Activated naive CD4-positive, alpha-beta T cell treated with anti-CD3 and anti-CD28 coated beads, Interleukin-2, amount 50 U/mL, for 24 hours (primary cell): Measurements from ENCODE around the gene UNCX.
A peak's percentile ranks its signal among the peaks of the same experiment; 100 is the strongest.

Experiments
- H3K27ac Mint-ChIP-seq: one replicate; pipeline ENCODE4 v1.8.0; 2021; ENCODE audit warnings: mild to moderate bottlenecking, mixed read lengths
- H3K27me3 Mint-ChIP-seq: one replicate; pipeline ENCODE4 v1.8.0; 2021; ENCODE audit warnings: mixed read lengths
- H3K36me3 Mint-ChIP-seq: one replicate; pipeline ENCODE4 v1.8.0; 2021; ENCODE audit warnings: mixed read lengths
- H3K4me1 Mint-ChIP-seq: one replicate; pipeline ENCODE4 v1.8.0; 2021; ENCODE audit warnings: mixed read lengths
- H3K4me3 Mint-ChIP-seq: one replicate; pipeline ENCODE4 v1.8.0; 2021; ENCODE audit warnings: mild to moderate bottlenecking, mixed read lengths
- H3K9me3 Mint-ChIP-seq: one replicate; pipeline ENCODE4 v1.8.0; 2021; ENCODE audit warnings: mixed read lengths

UNCX gene

GRCh38 chr7:1243964-1244416 is 11.3 kb downstream of the UNCX start:
- Mint-ChIP-seq H3K4me3 (no peak overlapping the region), H3K27me3 (peaks cover 53% of the 10 kb centered on the region), H3K36me3 (no peaks in the 10 kb centered on the region), H3K4me1 (peaks cover 26% of the 10 kb centered on the region), H3K27ac (peak overlapping the region; percentile 17), H3K9me3 (no peaks in the 10 kb centered on the region)

DNA sequence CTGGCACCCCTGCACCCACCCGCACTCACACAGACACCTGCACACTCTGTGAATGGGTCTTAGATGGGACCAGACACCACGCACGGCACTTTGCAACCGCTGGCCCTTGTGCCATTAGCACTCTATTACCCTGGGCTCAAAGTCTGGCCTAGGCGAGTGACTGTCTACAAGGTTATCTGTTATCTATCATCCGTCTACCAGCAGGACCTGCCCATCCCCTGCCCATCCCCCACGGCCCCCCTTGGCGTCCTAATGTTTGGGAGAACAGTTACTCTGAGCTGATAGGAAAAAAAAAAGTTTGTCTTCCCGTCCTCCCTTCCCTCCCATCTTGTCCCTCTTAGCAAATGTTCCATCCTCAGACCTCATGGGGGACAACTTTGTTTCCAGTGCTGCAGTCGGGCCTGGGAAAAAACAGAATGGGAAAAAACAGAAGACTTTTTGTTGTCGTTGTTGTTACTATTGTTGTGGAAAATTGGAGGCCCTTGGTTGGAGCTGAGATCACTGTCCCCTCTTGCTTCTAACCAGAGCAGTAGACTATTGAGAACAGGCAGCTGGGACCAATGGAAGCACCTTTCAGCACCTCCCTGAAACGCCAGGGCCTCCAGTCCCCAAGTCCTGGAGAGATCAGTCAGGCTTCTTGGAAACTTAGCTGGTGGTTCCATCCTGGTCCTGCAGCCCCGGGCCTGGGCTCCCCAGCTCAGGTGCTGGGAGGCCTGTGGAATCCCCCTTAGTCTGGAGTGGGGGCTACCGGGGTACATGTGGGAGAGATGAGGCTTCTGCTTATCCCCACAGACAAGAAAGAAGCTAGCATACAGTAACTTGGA is 12.2 kb downstream of the UNCX start:
- H3K9me3 Mint-ChIP-seq = no peaks in the 10 kb centered on the region
- no peaks in the 10 kb centered on the region for H3K36me3 Mint-ChIP-seq
- no peak overlapping the region for H3K4me3 Mint-ChIP-seq
- peaks cover 20% of the 10 kb centered on the region for H3K4me1 Mint-ChIP-seq
- H3K27me3 Mint-ChIP-seq = peaks cover 45% of the 10 kb centered on the region
- H3K27ac Mint-ChIP-seq = no peak overlapping the region

DNA sequence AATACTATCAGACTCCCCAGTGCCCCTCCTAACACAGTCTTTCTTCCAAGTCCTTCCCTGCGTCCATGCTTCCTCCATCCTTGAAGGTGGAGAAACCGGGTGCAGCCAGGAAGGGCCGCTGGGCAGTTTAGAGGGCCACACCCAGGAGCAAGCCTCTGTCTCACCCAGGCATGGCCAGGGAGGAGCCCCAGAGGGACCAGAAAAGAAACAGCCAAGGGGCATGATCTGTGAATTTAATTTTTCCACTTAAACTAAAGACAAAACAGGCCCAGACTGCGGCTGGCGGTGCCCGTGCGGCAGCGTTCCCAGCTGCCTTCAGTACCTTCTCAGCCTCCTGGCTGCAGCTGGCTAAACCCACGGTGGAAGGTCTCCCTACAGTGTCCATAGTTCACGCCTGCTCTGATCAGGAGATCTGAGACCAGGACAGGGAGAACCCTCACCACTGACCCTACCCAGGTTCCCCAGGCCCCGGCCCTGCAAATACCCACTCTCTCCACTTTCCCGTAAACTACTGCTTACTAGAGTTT is 12.9 kb downstream of the UNCX start:
- Mint-ChIP-seq H3K27ac (no peak overlapping the region), H3K27me3 (peaks cover 48% of the 10 kb centered on the region)

DNA sequence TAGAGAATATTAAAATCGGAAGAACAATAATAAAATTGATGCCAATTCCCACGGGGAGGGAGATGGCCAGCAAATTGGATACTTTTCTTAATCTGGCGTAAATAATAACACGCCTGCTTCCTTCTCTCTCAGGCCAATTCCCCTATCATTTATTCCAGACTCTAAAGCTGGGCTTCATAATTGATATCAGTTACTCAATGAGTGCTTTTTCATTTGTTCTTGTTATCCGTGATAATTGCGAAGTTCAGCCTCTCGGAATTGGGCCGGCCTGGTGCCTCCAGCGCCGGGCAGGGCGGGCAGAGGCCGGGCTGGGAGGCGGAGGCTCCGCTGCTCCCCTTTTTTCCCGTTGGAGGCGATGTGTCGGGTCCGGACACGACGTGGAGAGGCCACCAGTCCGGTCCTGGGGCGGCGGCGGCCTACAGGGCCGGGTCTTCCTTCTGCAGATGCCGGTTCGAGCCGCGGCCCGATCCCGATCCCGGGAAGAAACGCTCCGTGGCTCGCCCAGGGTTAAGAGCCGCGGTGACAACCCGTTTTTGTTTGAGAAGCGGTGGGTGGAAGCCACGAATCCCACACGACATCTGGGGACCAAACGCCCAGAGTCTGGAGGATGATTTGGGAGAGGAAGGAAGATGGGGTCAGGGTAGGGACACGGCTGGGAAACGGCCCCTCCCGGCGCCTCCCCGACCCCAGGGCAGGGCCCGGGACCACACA is 13.6 kb downstream of the UNCX start:
- Mint-ChIP-seq H3K4me1 (peaks cover 17% of the 10 kb centered on the region), H3K27me3 (peaks cover 51% of the 10 kb centered on the region), H3K36me3 (no peaks in the 10 kb centered on the region), H3K27ac (peak overlapping the region; percentile 82), H3K9me3 (no peaks in the 10 kb centered on the region), H3K4me3 (peak overlapping the region; percentile 56)

More for the DNA sequence above, 12.9 kb downstream of the UNCX start:
- Mint-ChIP-seq H3K9me3 (no peaks in the 10 kb centered on the region), H3K4me3 (no peak overlapping the region), H3K36me3 (no peaks in the 10 kb centered on the region), H3K4me1 (peaks cover 19% of the 10 kb centered on the region)

GRCh38 chr7:1246871-1247526 is 14.3 kb downstream of the UNCX start:
- Mint-ChIP-seq H3K27ac (no peak overlapping the region), H3K9me3 (no peaks in the 10 kb centered on the region), H3K4me1 (peaks cover 17% of the 10 kb centered on the region), H3K36me3 (no peaks in the 10 kb centered on the region), H3K4me3 (no peak overlapping the region), H3K27me3 (peaks cover 49% of the 10 kb centered on the region)

GRCh38 chr7:1247527-1248041 is 14.9 kb downstream of the UNCX start:
- Mint-ChIP-seq H3K27ac (no peak overlapping the region), H3K4me3 (no peak overlapping the region), H3K27me3 (peaks cover 50% of the 10 kb centered on the region)

GRCh38 chr7:1248143-1248915 is 15.7 kb downstream of the UNCX start:
- peak overlapping the region; percentile 33 for H3K4me3 Mint-ChIP-seq
- no peaks in the 10 kb centered on the region for H3K36me3 Mint-ChIP-seq
- H3K4me1 Mint-ChIP-seq = peaks cover 17% of the 10 kb centered on the region
- H3K9me3 Mint-ChIP-seq = no peaks in the 10 kb centered on the region
- peaks cover 50% of the 10 kb centered on the region for H3K27me3 Mint-ChIP-seq
- H3K27ac Mint-ChIP-seq = no peak overlapping the region

More at GRCh38 chr7:1247527-1248041, 14.9 kb downstream of the UNCX start:
- peaks cover 17% of the 10 kb centered on the region for H3K4me1 Mint-ChIP-seq
- no peaks in the 10 kb centered on the region for H3K36me3 Mint-ChIP-seq
- H3K9me3 Mint-ChIP-seq = no peaks in the 10 kb centered on the region

- H3K4me3 Mint-ChIP-seq = no peak overlapping the region
- peaks cover 17% of the 10 kb centered on the region for H3K4me1 Mint-ChIP-seq
- no peaks in the 10 kb centered on the region for H3K36me3 Mint-ChIP-seq
- no peak overlapping the region for H3K27ac Mint-ChIP-seq
- H3K9me3 Mint-ChIP-seq = no peaks in the 10 kb centered on the region
- H3K27me3 Mint-ChIP-seq = peaks cover 47% of the 10 kb centered on the region
Measured at GRCh38 chr7:1248916-1249581, 16.4 kb downstream of the UNCX start.

- Mint-ChIP-seq H3K27ac (no peak overlapping the region), H3K9me3 (no peaks in the 10 kb centered on the region), H3K36me3 (no peaks in the 10 kb centered on the region), H3K4me3 (no peak overlapping the region), H3K27me3 (peaks cover 45% of the 10 kb centered on the region), H3K4me1 (peaks cover 17% of the 10 kb centered on the region)
Measured at GRCh38 chr7:1249731-1250130, 17.1 kb downstream of the UNCX start.

- H3K9me3 Mint-ChIP-seq = no peaks in the 10 kb centered on the region
- H3K27ac Mint-ChIP-seq = no peak overlapping the region
- no peak overlapping the region for H3K4me3 Mint-ChIP-seq
- H3K27me3 Mint-ChIP-seq = peaks cover 37% of the 10 kb centered on the region
- no peaks in the 10 kb centered on the region for H3K36me3 Mint-ChIP-seq
- H3K4me1 Mint-ChIP-seq = peaks cover 15% of the 10 kb centered on the region
Measured at GRCh38 chr7:1250901-1251300, 18.2 kb downstream of the UNCX start.

DNA sequence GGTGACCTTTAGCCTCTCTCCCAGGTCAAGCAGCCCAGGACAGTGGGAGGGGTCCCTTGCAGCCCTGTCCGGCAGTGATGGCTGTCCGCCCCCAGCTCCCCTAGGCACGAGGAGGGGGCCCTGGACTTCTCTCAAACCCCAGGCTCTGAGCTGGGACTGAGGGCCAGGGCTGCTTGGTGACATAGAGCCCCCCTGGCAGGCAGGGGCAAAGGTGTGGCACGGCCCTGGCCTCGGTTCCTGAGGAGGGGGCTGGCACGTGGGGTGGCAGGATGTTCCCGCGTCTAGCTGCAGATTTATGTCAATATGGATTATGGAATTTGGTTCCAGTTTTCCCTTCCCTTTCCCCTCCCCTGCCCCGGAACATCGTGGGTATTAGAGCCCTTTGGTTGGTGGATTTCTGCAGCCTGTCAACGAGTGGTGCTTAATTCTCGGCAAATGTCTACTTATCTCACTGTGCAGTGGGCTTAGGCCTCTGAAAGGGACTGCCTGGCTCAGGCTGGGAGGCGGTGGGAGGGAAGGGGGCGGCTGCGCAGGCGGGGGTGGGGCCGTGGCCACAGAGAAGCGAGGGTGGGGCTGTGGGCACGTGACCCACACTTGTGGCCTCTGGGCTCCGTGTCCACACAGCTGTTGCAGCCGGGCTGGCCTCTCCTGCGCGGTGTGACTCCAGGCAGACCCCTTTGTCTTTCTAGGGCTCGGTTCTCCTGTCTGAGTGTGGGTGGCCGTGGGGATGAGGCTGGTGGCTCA is 19.3 kb downstream of the UNCX start:
- Mint-ChIP-seq H3K36me3 (no peaks in the 10 kb centered on the region), H3K4me3 (no peak overlapping the region), H3K4me1 (peaks cover 6% of the 10 kb centered on the region), H3K27me3 (peaks cover 35% of the 10 kb centered on the region), H3K9me3 (no peaks in the 10 kb centered on the region), H3K27ac (no peak overlapping the region)

GRCh38 chr7:1252540-1253090 is 19.9 kb downstream of the UNCX start:
- no peaks in the 10 kb centered on the region for H3K36me3 Mint-ChIP-seq
- no peaks in the 10 kb centered on the region for H3K9me3 Mint-ChIP-seq
- H3K4me1 Mint-ChIP-seq = peaks cover 6% of the 10 kb centered on the region
- H3K4me3 Mint-ChIP-seq = no peak overlapping the region
- H3K27ac Mint-ChIP-seq = no peak overlapping the region
- peaks cover 35% of the 10 kb centered on the region for H3K27me3 Mint-ChIP-seq

GRCh38 chr7:1253681-1254181 is 21.1 kb downstream of the UNCX start:
- Mint-ChIP-seq H3K36me3 (no peaks in the 10 kb centered on the region), H3K9me3 (no peaks in the 10 kb centered on the region), H3K27me3 (peaks cover 31% of the 10 kb centered on the region), H3K27ac (no peak overlapping the region), H3K4me3 (no peak overlapping the region), H3K4me1 (no peaks in the 10 kb centered on the region)
